Mesenchymal stem cell (in vitro differentiated cells and primary cell): Measurements from ENCODE around the gene FCER2.

Source experiments
- DNase-seq: peaks from one replicate; pipeline ENCODE4 v3.0.0-alpha.2; 2013
- H2AFZ ChIP-seq: one replicate; pipeline ENCODE4 v1.6.1; 2013; ENCODE audit warnings: low read depth, mild to moderate bottlenecking, control low read depth, inconsistent platforms, low read length, moderate library complexity
- H2AK5ac ChIP-seq: 2 replicates; pipeline ENCODE4 v1.6.1; 2013; ENCODE audit warnings: low read length, moderate library complexity, mild to moderate bottlenecking, inconsistent platforms; ENCODE audit not compliant: severe bottlenecking
- H2BK120ac ChIP-seq: one replicate; pipeline ENCODE4 v1.6.1; 2013; ENCODE audit warnings: low read depth, mild to moderate bottlenecking, inconsistent platforms, low read length, moderate library complexity
- H2BK12ac ChIP-seq, 2 experiments: one replicate each; pipeline ENCODE4 v1.6.1; 2013; ENCODE audit warnings: inconsistent platforms in 2 of 2, low read length in 2 of 2, mild to moderate bottlenecking in 2 of 2, moderate library complexity in 2 of 2, control low read depth in 1 of 2
- H2BK15ac ChIP-seq: one replicate; pipeline ENCODE4 v1.6.1; 2013; ENCODE audit warnings: mild to moderate bottlenecking, low read depth, inconsistent platforms; ENCODE audit not compliant: poor library complexity, severe bottlenecking
- H2BK5ac ChIP-seq: 2 replicates; pipeline ENCODE4 v1.6.1; 2013; ENCODE audit warnings: low read depth, mild to moderate bottlenecking, low read length, control low read depth, inconsistent platforms; ENCODE audit not compliant: poor library complexity, severe bottlenecking
- H3K14ac ChIP-seq, 2 experiments: one replicate each; pipeline ENCODE4 v1.6.1; 2013; ENCODE audit warnings: inconsistent platforms in 2 of 2, low read length in 2 of 2, control low read depth in 1 of 2, mild to moderate bottlenecking in 1 of 2, moderate library complexity in 1 of 2
- H3K18ac ChIP-seq, 2 experiments: one replicate each; pipeline ENCODE4 v1.6.1; 2013; ENCODE audit warnings: inconsistent platforms in 2 of 2, low read length in 2 of 2, control low read depth in 1 of 2, low read depth in 1 of 2, mild to moderate bottlenecking in 1 of 2
- H3K23ac ChIP-seq, 2 experiments: one replicate each; pipeline ENCODE4 v1.6.1; 2013; ENCODE audit warnings: inconsistent platforms in 2 of 2, low read length in 2 of 2, mild to moderate bottlenecking in 2 of 2, moderate library complexity in 2 of 2, control low read depth in 1 of 2
- H3K27ac ChIP-seq: 2 replicates; pipeline ENCODE4 v1.5.1; 2013; ENCODE audit warnings: mild to moderate bottlenecking, moderate library complexity, low read length, control low read depth, inconsistent platforms; ENCODE audit not compliant: poor library complexity, severe bottlenecking
- H3K27me3 ChIP-seq, 2 experiments: 2 replicates each; pipeline versions ENCODE4 v1.6.1 to v1.7.0; 2013; ENCODE audit warnings: low read length in 2 of 2, mild to moderate bottlenecking in 2 of 2, moderate library complexity in 2 of 2, control low read depth in 1 of 2, inconsistent platforms in 1 of 2; ENCODE audit not compliant: control insufficient read depth in 1 of 2, insufficient read depth in 1 of 2
- H3K36me3 ChIP-seq, 2 experiments: 2 replicates each; pipeline versions ENCODE4 v1.6.1 to v1.7.0; 2013; ENCODE audit warnings: low read length in 2 of 2, control low read depth in 1 of 2, inconsistent platforms in 1 of 2, low read depth in 1 of 2, mild to moderate bottlenecking in 1 of 2; ENCODE audit not compliant: insufficient read depth in 2 of 2, control insufficient read depth in 1 of 2
- H3K4ac ChIP-seq, 2 experiments: one replicate each; pipeline ENCODE4 v1.6.1; 2013; ENCODE audit warnings: inconsistent platforms in 2 of 2, low read length in 2 of 2, mild to moderate bottlenecking in 2 of 2, moderate library complexity in 2 of 2, control low read depth in 1 of 2, low read depth in 1 of 2
- H3K4me1 ChIP-seq: 2 replicates; pipeline ENCODE4 v1.6.1; 2013; ENCODE audit warnings: low read depth, low read length, control low read depth; ENCODE audit not compliant: control insufficient read depth, insufficient read depth
- H3K4me2 ChIP-seq: 2 replicates; pipeline ENCODE4 v1.6.1; 2013; ENCODE audit warnings: low read length, mild to moderate bottlenecking, inconsistent platforms; ENCODE audit not compliant: poor library complexity, severe bottlenecking
- H3K4me3 ChIP-seq, 2 experiments: 2 replicates each; pipeline versions ENCODE4 v1.5.1 to v1.7.0; 2013; ENCODE audit warnings: low read length in 2 of 2, mild to moderate bottlenecking in 2 of 2, control low read depth in 1 of 2, low read depth in 1 of 2; ENCODE audit not compliant: insufficient read depth in 1 of 2
- H3K79me1 ChIP-seq: replicated peaks from 2 replicates; pipeline ENCODE4 v1.6.1; 2013; ENCODE audit warnings: mild to moderate bottlenecking, control low read depth, low read length, inconsistent platforms; ENCODE audit not compliant: poor library complexity, severe bottlenecking
- H3K9ac ChIP-seq: 2 replicates; pipeline ENCODE4 v1.7.0; 2013; ENCODE audit warnings: mild to moderate bottlenecking, low read length, moderate library complexity
- H3K9me3 ChIP-seq: 2 replicates; pipeline ENCODE4 v1.7.0; 2013; ENCODE audit warnings: mild to moderate bottlenecking, low read length; ENCODE audit not compliant: control insufficient read depth
- H4K8ac ChIP-seq: one replicate; pipeline ENCODE4 v1.6.1; 2013; ENCODE audit warnings: inconsistent platforms, mild to moderate bottlenecking, low read length, moderate library complexity
- H4K91ac ChIP-seq: one replicate; pipeline ENCODE4 v1.6.1; 2013; ENCODE audit warnings: mild to moderate bottlenecking, low read length, inconsistent platforms
- WGBS: methylation state at CpG from one replicate; pipeline ENCODE4 v1.1.7; 2013; ENCODE audit warnings: mixed read lengths; 5-methylcytosine and 5-hydroxymethylcytosine counted together

The FCER2 gene

DNA sequence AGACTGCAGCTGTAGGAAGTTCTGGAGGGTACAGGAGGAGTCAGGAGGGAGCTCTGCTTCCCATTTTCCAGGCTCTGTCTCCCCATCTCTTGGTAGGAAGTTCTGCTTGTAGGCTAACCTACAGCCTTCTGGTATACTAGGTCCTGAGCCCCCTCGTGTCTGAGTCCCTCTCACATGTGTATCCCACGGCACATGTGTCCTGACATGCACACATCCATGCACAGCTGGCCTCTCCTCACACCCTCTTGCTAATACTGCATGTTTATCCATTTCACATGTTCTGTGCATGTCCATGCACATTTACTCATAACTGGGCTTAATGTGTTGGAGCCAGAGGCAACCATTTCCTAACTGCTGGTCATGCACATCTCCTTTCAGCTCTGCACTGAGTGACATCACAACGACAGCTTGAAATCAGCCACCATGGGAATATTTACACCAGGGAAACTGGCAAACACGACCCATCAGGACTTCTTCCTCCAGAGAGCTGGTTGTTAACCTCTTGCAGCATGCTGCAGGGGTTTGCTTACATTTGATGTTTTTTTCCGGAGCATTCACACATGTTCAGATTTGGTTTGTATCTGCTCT, 42.4 kb upstream of the FCER2 start:
- no peak overlapping the region for H2AK5ac ChIP-seq
- H3K4me3 ChIP-seq, result no peak overlapping the region
- no peak overlapping the region for H2AFZ ChIP-seq
- H4K8ac ChIP-seq, result no peak overlapping the region
- H3K9me3 ChIP-seq, result no peaks in the 10 kb centered on the region
- H3K14ac ChIP-seq, result no peak overlapping the region
- no peak overlapping the region for H3K27ac ChIP-seq
- H3K4ac ChIP-seq, result no peak overlapping the region
- no peak overlapping the region for H2BK120ac ChIP-seq
- H3K4me1 ChIP-seq, result no peaks in the 10 kb centered on the region
- no peak overlapping the region for H2BK5ac ChIP-seq
- no peak overlapping the region for H3K9ac ChIP-seq
- H3K79me1 ChIP-seq, result no peaks in the 10 kb centered on the region
- H2BK15ac ChIP-seq, result no peak overlapping the region
- peaks cover 26 to 62% of the 10 kb centered on the region in 2 experiments for H3K27me3 ChIP-seq
- no peak for DNase-seq
- H3K23ac ChIP-seq, result no peak overlapping the region
- no peak overlapping the region for H3K18ac ChIP-seq
- 65% methylated on average over 5 of the region's 5 CpGs for WGBS
- no peaks in the 10 kb centered on the region for H3K36me3 ChIP-seq
- H2BK12ac ChIP-seq, result no peak overlapping the region
- H3K4me2 ChIP-seq, result no peak overlapping the region
- H4K91ac ChIP-seq, result no peak overlapping the region

DNA sequence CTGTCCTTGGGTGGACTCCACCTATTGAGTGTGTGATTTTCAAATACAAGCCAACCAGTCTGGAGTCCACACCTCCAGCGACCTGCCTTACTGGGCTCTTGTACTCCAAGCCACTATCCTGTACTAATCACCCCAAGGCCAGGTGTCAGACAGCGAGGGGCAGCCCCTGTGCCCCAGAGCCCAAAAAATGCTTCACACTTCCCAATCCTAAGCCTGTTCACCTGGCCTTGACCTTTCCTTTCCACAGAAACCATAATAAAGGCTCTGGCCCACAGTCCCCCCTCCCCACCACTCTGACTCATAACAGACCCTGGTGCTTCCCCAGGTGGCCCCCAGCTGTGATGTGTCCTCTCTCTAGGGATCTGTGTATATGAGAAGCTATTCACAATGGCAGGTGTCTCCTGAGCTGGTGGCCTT, 41.5 kb upstream of the FCER2 start:
- Histone ChIP-seq H3K79me1 (no peaks in the 10 kb centered on the region), H3K9me3 (no peaks in the 10 kb centered on the region), H3K4ac (no peak overlapping the region), H4K8ac (no peak overlapping the region), H3K27ac (no peak overlapping the region), H3K27me3 (peaks cover 26 to 64% of the 10 kb centered on the region in 2 experiments), H2BK15ac (no peak overlapping the region), H3K14ac (no peak overlapping the region), H3K18ac (no peak overlapping the region), H2BK5ac (no peak overlapping the region), H3K4me1 (no peaks in the 10 kb centered on the region), H2BK12ac (no peak overlapping the region), H3K4me2 (no peak overlapping the region), H2AK5ac (no peak overlapping the region), H2BK120ac (no peak overlapping the region), H2AFZ (no peak overlapping the region), H4K91ac (no peak overlapping the region), H3K9ac (no peak overlapping the region), H3K4me3 (no peak overlapping the region), H3K36me3 (no peaks in the 10 kb centered on the region), H3K23ac (no peak overlapping the region)
- WGBS, result 43% methylated on average over 2 of the region's 2 CpGs
- DNase-seq, result no peak

DNA sequence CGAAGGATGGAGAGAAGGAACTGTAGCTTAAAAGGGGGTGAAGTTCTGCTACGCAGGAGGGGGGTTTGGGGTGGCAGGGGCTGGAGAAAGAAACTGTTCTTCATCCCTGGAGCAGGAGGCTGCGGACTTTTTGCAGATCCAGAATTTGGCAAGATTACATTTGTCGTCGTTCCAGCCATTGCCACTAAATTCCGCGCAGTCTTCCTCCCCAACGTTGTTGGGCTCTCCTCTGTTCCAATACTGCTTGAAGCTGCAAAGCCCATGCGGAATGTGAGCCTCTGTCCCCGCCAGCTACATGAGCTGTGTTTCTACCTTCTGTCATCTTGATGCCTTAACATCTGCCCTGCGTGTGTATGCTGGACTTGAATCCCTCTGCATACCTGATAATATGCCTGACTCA, 41.1 kb upstream of the FCER2 start:
- WGBS, result 83% methylated on average over 11 of the region's 11 CpGs
- H3K79me1 ChIP-seq, result no peaks in the 10 kb centered on the region
- H2AFZ ChIP-seq, result no peak overlapping the region
- H3K4me2 ChIP-seq, result no peak overlapping the region
- no peak for DNase-seq
- no peak overlapping the region for H3K9ac ChIP-seq
- H3K9me3 ChIP-seq, result no peaks in the 10 kb centered on the region
- H2BK12ac ChIP-seq, result no peak overlapping the region
- no peaks in the 10 kb centered on the region for H3K4me1 ChIP-seq
- H3K27ac ChIP-seq, result no peak overlapping the region
- no peak overlapping the region for H3K23ac ChIP-seq
- H3K27me3 ChIP-seq, result peaks cover 26 to 59% of the 10 kb centered on the region in 2 experiments
- no peak overlapping the region for H3K14ac ChIP-seq
- no peak overlapping the region for H3K4me3 ChIP-seq
- H4K91ac ChIP-seq, result no peak overlapping the region
- H2AK5ac ChIP-seq, result no peak overlapping the region
- H2BK15ac ChIP-seq, result no peak overlapping the region
- H2BK120ac ChIP-seq, result no peak overlapping the region
- H4K8ac ChIP-seq, result no peak overlapping the region
- H3K18ac ChIP-seq, result no peak overlapping the region
- no peaks in the 10 kb centered on the region for H3K36me3 ChIP-seq
- no peak overlapping the region for H3K4ac ChIP-seq
- H2BK5ac ChIP-seq, result no peak overlapping the region

DNA sequence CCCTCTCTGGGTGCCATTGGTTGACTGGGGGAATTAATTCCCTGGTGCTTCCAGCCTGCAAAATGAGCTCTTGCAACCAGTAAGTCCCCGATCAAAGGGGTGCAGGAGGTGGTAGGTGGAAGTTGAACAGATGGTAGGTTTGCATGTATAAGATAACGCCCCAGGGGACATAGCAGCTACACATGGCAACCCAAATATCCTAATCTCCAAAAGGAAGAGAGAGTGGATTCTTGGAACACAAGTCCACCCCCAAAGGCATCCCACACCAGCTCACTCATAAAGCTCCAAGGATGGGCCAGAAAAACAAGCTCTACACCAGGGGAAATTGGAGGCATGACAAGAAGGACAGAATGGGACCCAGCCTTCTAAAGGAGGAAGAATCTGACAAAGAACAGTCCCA, 40.6 kb upstream of the FCER2 start:
- Histone ChIP-seq H3K27me3 (peaks cover 26 to 55% of the 10 kb centered on the region in 2 experiments), H2BK15ac (no peak overlapping the region), H3K18ac (no peak overlapping the region), H2BK120ac (no peak overlapping the region), H2BK5ac (no peak overlapping the region), H2BK12ac (no peak overlapping the region), H3K4me1 (no peaks in the 10 kb centered on the region), H3K9me3 (no peaks in the 10 kb centered on the region), H4K91ac (no peak overlapping the region), H3K79me1 (no peaks in the 10 kb centered on the region), H2AFZ (no peak overlapping the region), H3K27ac (no peak overlapping the region), H3K4me3 (no peak overlapping the region), H3K4me2 (no peak overlapping the region), H2AK5ac (no peak overlapping the region), H3K14ac (no peak overlapping the region), H4K8ac (no peak overlapping the region), H3K4ac (no peak overlapping the region), H3K23ac (no peak overlapping the region), H3K36me3 (no peaks in the 10 kb centered on the region), H3K9ac (no peak overlapping the region)
- 100% methylated on average over 1 of the region's 2 CpGs for WGBS
- no peak for DNase-seq
